RWPE2 (cell line): ENCODE measurements around the gene SENP3.
A peak's percentile ranks its signal among the peaks of the same experiment; 100 is the strongest.

Experiments
- ATAC-seq: fragments of 200-7000 bp; cut with Tn5 transposase; 3 replicates; pipeline ENCODE4 v1.9.1; 2021; ENCODE audit warnings: low read depth
- DNase-seq: peaks from one replicate; pipeline ENCODE4 v3.0.0-alpha.2; 2020; ENCODE audit warnings: low spot score
- H3K27ac ChIP-seq: fragments of 450-650 bp; 2 replicates; pipeline ENCODE4 v1.5.1; 2017; ENCODE audit warnings: mild to moderate bottlenecking; ENCODE audit not compliant: poor library complexity, severe bottlenecking
- H3K27me3 ChIP-seq: fragments of 250-450 bp; sonication (Bioruptor Pico); 2 replicates; pipeline ENCODE4 v1.5.1; 2021; ENCODE audit warnings: mild to moderate bottlenecking, moderate library complexity; ENCODE audit not compliant: insufficient read depth, poor library complexity, severe bottlenecking
- H3K36me3 ChIP-seq: fragments of 250-450 bp; sonication (Bioruptor Pico); 2 replicates; pipeline ENCODE4 v1.5.1; 2020; ENCODE audit warnings: low read depth, mild to moderate bottlenecking, moderate library complexity
- H3K4me1 ChIP-seq: fragments of 250-450 bp; sonication (Bioruptor Pico); 2 replicates; pipeline ENCODE4 v1.5.1; 2021; ENCODE audit warnings: mild to moderate bottlenecking, moderate library complexity; ENCODE audit not compliant: insufficient read depth, poor library complexity, severe bottlenecking
- H3K4me3 ChIP-seq: fragments of 250-450 bp; sonication (Bioruptor Pico); 2 replicates; pipeline ENCODE4 v1.5.1; 2021; ENCODE audit warnings: mild to moderate bottlenecking, moderate library complexity; ENCODE audit not compliant: severe bottlenecking
- H3K9me3 ChIP-seq: fragments of 250-450 bp; sonication (Bioruptor Pico); 2 replicates; pipeline ENCODE4 v1.5.1; 2021; ENCODE audit warnings: mild to moderate bottlenecking, moderate library complexity; ENCODE audit not compliant: severe bottlenecking
- TF ChIP-seq, protein P1 (sequence below): fragments of 450-650 bp; IDR thresholded peaks from one replicate; pipeline ENCODE4 v1.5.1; 2017; ENCODE audit warnings: mild to moderate bottlenecking, moderate library complexity; ENCODE audit not compliant: poor library complexity, severe bottlenecking

Gene SENP3

DNA sequence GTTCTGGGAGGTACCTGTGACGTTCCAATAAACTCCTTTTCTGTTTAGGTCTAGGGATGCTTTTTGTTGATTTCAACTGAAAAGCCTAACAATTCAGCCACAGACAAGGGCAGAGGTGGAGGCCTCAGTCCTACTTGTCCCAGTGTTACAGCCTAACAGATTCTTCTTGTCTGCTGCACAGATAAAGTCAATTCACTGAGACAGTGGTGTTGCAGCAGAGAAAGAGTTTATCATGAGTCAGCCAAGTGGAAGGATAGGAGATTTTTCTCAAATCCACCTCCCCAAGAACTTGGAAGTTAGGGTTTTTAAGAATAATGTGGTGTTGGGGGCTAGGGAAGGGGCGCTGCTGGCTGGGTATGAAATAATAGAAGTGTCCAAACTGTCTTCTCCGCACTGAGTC lies 23.7 kb upstream of the SENP3 start:
- TF ChIP-seq, protein P1, sequence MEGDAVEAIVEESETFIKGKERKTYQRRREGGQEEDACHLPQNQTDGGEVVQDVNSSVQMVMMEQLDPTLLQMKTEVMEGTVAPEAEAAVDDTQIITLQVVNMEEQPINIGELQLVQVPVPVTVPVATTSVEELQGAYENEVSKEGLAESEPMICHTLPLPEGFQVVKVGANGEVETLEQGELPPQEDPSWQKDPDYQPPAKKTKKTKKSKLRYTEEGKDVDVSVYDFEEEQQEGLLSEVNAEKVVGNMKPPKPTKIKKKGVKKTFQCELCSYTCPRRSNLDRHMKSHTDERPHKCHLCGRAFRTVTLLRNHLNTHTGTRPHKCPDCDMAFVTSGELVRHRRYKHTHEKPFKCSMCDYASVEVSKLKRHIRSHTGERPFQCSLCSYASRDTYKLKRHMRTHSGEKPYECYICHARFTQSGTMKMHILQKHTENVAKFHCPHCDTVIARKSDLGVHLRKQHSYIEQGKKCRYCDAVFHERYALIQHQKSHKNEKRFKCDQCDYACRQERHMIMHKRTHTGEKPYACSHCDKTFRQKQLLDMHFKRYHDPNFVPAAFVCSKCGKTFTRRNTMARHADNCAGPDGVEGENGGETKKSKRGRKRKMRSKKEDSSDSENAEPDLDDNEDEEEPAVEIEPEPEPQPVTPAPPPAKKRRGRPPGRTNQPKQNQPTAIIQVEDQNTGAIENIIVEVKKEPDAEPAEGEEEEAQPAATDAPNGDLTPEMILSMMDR: no peak
- Histone ChIP-seq H3K36me3 (no peaks in the 10 kb centered on the region), H3K9me3 (no peaks in the 10 kb centered on the region), H3K27me3 (no peaks in the 10 kb centered on the region), H3K4me3 (no peak overlapping the region), H3K27ac (no peak overlapping the region), H3K4me1 (no peaks in the 10 kb centered on the region)
- ATAC-seq (no peak), DNase-seq (no peak)

DNA sequence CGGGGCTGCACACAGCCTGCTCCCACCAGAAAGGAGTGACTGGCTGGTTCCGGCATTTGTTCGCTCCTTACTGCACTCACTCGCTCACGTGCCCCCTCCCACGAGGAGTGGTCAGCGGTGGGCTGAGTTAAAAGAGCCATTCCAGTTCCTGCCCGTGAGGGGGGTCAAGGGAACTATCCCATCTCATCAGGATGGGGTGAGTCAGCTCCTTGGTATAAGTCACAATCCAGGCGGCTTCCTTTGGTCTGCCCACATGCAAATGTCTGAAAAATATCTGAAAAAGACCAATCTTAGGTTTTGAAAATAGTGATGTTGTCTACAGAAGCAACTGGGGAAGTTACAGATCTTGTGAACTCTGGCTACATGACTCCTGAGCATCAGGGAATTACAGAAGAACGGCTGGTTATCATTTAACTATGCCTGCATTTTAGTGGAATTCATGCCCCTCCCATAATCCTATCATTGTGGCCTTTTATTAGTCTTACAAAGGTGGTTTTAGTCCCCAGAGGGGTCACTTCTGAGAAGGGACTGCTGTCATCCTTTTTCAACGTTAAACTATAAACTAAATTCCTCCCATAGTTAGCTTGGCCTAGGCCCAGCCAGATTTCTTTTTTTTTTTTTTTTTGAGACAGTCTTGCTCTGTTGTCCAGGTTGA lies 22.7 kb upstream of the SENP3 start:
- H3K4me3 ChIP-seq: no peak overlapping the region
- no peaks in the 10 kb centered on the region for H3K36me3 ChIP-seq
- H3K4me1 ChIP-seq: no peaks in the 10 kb centered on the region
- H3K27me3 ChIP-seq: no peaks in the 10 kb centered on the region
- ATAC-seq (no peak), DNase-seq (no peak)
- TF ChIP-seq, protein P1: no peak
- no peaks in the 10 kb centered on the region for H3K9me3 ChIP-seq
- H3K27ac ChIP-seq: no peak overlapping the region

DNA sequence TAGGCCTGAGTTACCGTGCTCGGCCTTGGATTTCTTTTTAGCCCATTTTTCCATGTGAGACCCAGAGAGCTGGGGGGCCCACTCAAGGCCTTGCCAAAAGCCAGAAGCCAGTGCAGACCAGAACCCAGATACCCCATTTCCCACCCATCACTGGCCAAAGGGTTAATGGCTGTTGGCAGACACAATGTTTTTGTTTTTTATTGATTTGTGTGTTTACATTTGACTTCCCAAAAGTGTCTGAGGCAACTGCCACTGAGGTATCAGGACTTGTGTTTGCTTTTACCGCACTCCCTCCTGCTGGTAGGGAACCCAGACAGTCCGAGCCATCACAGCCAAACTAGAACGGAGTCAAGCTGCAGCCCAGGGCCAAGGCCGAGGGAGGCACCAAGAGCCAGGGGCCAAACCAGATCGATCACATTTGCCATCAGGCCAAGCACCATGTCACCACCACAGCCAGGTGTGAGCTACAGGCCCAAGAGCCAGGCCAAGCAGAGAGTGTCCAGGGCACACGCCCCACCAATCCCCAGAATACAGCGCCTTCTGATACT lies 20.6 kb upstream of the SENP3 start:
- Histone ChIP-seq H3K36me3 (no peaks in the 10 kb centered on the region), H3K27me3 (no peaks in the 10 kb centered on the region), H3K4me1 (no peaks in the 10 kb centered on the region), H3K27ac (no peak overlapping the region), H3K4me3 (no peak overlapping the region), H3K9me3 (no peaks in the 10 kb centered on the region)
- ATAC-seq (no peak), DNase-seq (no peak)
- TF ChIP-seq, protein P1: no peak

DNA sequence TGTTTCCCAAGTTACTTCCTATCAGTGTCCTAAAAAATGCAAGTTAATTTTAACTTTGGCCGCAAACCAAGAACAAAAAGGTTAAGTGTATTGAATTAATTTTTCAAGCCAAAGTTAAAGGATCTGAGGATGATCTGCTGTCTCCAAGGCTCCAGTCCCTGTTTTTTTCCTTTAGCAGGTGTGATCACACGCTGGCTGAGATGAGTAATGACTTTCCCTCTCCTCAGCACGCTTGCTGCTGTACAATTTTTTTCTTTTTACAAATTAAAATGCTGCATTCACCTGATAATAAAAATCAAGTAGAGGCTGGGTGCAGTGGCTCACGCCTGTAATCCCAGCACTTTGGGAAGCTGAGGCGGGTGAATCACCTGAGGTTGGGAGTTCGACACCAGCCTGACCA lies 16.8 kb upstream of the SENP3 start:
- no peaks in the 10 kb centered on the region for H3K4me1 ChIP-seq
- TF ChIP-seq, protein P1: no peak
- DNase-seq (no peak), ATAC-seq (no peak)
- no peaks in the 10 kb centered on the region for H3K9me3 ChIP-seq
- H3K27me3 ChIP-seq: no peaks in the 10 kb centered on the region
- no peak overlapping the region for H3K27ac ChIP-seq
- H3K36me3 ChIP-seq: no peaks in the 10 kb centered on the region
- H3K4me3 ChIP-seq: no peak overlapping the region

DNA sequence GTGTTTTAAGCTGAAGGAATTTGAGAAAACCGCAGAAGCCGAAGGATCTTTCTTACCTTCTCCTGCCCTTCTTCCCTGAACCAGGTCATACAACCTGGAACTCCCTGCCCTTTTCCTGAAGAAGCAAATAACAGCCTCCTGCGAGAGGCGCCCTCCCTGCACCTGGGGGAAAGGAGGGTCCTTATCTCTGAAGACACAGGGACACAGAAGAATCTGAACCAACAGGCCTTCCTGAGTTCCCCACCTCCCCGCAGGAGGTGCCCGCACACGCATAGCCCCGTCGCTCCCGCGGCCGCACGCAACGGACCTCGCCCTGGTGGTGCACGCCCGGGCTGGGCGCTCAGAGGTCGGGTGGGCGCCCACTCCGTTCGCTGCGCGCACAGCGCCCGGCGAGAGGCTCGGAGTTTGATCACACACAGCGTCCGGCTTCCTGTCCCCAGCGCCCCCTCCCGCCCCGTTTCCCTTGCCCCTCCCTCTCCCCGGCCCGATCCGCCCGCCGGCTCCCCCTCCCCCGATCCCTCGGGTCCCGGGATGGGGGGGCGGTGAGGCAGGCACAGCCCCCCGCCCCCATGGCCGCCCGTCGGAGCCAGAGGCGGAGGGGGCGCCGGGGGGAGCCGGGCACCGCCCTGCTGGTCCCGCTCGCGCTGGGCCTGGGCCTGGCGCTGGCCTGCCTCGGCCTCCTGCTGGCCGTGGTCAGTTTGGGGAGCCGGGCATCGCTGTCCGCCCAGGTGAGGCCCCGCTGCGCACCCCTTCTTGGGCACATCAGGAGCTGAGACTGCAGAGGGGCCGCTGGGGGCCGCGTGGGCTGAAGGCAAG lies 12.9 kb upstream of the SENP3 start, which contains the start of gene TNFSF12:
TNFSF12 (plus strand) TSS at position 474 of the 816 bp plus-strand sequence; CDS start at position 570, 96 bp downstream.
- DNase-seq (no peak), ATAC-seq (peak; percentile 64)
- no peaks in the 10 kb centered on the region for H3K27me3 ChIP-seq
- H3K4me1 ChIP-seq: no peaks in the 10 kb centered on the region
- TF ChIP-seq, protein P1: no peak
- H3K27ac ChIP-seq: peak within 1 kb of the TSS; percentile 39
- H3K36me3 ChIP-seq: no peaks in the 10 kb centered on the region
- peak within 1 kb of the TSS; percentile 32 for H3K4me3 ChIP-seq
- no peaks in the 10 kb centered on the region for H3K9me3 ChIP-seq
